SH-SY5Y (cell line): ENCODE measurements around the gene FRMD8.

Source experiments
- GATA2 ChIP-seq: IDR thresholded peaks from 2 replicates; pipeline ENCODE4 v1.6.1; 2011; ENCODE audit warnings: mild to moderate bottlenecking, low read depth, low read length
- GATA3 ChIP-seq: IDR thresholded peaks from 2 replicates; pipeline ENCODE4 v1.6.1; 2011; ENCODE audit warnings: low read depth, mild to moderate bottlenecking, low read length, moderate library complexity

The FRMD8 gene

DNA sequence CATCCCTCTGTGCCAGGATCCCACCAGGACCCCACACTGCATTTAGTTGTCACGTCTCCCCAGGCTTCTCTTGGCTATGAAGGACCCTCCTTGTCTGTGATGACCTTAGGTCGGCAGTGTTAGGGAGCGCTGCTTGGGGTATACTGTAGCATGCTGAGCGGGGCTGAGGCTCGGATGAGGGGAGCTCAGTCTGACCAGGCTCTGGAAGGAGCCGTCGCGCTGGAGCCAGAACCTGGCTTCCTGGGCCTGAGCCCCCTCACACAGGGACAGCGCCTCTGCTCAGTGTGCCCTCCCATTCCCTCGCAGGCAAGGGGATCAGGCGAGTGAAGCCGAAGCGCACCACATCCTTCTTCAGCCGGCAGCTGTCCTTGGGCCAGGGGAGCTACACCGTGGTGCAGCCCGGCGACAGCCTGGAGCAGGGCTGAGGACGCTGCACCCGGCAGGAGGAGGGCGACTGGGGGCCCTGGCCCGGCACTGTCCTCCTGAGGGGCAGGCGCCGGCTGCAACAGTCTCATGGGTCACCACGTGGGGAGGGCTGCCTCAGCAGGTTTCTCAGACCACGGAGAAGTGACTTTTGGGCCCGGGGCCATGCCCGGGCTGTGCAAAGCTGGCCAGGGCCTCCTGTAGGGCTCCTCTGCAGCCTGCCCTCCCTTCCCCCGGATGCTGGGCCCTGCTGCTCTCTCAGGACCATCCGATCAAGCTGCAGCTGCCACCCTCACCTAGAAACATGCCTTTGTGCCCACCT lies 24.7 kb downstream of the FRMD8 start:
- TF ChIP-seq GATA2 (no peak), GATA3 (no peak)

DNA sequence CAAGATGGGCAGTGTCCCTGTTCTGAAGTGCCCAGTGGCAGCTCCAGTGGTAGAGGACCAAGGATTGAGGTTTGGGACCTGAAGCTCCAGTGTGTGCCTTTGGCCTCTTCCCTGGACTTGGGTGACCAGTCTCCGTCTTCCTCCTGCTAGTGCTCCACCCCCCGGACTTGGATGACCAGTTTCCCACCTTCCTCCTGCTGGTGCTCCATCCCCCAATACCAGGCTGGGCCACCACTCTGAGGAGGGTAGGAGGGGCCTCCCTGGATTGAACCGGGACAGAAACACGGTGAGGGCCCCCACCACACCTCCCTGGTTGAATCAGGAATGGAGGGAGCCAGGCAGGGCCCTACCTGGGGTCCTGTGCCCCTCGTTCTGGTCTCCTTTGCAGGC lies 25.2 kb downstream of the FRMD8 start:
- no peak for TF ChIP-seq GATA2
- no peak for TF ChIP-seq GATA3

DNA sequence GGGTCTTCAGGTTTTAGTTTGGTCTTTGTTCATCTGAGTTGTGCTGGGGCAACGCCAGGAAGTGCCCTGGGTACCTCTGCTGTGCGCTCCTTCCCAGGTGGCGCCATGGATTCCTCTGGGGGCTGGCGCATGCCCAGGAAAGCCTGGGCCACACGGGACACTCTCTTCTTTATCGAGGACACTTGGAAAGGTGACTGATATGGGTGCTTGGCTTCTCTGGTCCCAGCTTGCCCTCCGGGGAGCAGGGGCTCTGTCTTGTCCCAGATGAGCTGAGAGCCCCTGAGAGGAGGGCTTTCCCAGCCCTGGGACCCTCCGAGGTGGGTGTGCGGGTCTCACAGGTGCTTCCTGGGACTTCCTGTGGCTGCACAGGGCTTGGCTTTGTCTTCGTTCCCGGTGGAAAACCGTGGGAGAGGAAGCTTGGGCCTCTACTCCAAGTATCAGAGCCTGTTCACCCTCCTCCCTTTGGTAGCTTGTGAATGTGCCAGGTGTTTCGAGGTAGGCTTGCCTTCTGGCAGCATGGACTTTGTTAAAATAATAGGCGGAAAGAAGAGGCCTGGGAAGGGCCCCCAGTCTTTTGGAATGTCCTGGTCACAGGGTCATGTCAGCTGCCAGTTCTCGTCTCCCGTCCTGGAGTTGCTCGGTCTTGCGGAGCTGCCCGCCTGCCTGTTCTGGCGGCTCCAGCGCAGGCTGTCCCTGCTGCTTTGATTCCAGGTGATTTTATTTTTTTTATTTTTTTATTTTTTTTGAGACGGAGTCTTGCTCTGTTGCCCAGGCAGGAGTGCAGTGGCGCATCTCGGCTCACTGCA lies 26.0 kb downstream of the FRMD8 start:
- no peak for TF ChIP-seq GATA2
- TF ChIP-seq GATA3, result no peak

DNA sequence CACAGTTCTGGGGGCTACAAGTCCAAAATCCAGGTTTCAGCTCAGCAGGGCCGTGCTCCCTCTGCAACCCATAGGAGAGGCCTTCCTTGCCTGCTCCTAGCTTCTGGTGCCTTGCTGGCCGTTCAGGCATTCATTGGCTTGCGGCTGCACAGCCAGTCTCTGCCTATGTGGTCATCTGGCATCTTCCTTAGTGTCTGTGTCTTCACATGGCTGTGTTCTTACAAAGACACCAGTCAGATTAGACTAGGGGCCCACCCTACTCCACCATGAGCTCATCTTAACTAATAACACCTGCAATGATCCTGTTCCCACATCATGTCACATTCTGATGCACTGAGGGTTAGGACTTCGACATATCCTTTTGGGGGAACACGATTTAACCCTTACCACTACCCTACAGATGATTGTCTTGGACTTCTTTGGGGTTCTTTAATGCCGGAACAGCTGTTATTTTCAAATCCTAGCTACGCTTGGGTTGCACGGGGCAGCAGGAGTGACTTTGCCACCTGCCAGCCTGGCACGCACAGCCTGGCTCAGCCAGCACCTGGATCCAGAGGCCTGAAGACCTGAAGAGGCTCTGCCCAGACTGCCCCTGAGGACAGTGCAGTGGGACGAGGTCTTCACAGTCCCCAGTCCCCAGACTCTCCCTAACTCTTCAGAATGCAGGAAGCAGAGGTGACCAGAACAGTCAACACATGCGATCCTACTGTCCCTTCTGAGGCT lies 28.5 kb downstream of the FRMD8 start:
- TF ChIP-seq GATA2 (no peak), GATA3 (no peak)

DNA sequence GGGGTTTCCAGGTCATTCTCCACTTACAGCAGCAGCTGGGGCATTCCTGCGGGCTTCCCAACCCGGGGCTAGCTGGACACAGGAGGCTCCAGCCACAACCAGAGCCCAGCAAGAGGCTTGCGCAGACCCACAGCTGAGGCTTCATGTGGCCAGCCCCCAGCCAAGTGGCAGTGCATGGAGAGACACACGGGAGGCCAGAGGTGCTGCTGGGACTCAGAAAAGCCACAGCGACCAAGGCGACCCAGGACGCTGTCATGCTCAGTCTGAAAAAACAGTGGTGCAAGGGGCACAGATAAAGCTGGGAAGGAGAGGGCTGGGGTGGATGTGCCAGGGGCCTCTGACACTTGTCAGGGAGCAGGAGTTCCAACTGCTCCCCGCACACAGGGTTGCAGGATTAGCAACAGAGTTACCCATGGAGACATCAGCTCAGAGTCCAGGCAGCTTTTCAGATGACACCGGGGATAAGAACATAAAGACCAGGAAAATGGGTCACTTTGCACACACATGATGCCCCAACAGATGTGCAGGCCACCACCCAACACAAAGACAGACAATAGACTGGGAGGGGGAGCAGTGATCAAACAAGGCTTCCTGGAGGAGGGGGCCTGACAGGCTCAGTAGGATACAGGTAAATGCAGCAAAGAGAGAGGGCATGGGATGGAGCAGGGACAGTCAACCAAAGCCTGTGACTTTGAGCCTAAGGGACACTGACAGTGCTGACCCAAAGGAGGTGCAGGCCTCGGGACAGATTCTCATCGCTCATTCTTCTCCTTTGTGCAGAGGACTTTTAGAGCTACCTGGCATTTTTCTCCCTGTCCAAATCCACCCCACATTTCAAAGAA lies 29.3 kb downstream of the FRMD8 start:
- TF ChIP-seq GATA3, result no peak
- TF ChIP-seq GATA2, result no peak

DNA sequence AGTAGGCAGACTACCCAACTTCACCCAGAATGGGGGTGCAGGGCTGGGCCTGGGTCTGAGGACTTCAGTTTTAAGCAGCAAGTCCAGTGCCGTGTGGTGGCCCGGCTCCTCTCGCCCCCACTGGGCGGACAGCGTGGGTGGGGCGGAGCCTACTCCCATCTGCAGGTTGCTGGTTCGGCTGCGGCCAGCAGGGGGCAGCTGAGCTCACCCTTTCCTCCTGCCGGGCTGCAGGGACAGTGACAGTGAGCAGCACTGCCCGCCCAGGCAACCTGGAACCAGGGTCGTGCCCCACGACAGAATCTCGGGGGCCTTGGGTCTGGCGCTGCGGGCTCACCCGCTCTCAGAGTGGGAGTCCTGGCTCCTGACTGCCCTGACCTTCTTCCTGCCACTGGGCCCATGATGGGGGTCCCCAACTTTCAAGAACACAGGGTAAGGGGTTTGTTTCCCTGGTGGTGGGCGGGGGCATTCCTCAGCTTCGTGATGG lies 29.9 kb downstream of the FRMD8 start:
- TF ChIP-seq GATA3, result no peak
- no peak for TF ChIP-seq GATA2

DNA sequence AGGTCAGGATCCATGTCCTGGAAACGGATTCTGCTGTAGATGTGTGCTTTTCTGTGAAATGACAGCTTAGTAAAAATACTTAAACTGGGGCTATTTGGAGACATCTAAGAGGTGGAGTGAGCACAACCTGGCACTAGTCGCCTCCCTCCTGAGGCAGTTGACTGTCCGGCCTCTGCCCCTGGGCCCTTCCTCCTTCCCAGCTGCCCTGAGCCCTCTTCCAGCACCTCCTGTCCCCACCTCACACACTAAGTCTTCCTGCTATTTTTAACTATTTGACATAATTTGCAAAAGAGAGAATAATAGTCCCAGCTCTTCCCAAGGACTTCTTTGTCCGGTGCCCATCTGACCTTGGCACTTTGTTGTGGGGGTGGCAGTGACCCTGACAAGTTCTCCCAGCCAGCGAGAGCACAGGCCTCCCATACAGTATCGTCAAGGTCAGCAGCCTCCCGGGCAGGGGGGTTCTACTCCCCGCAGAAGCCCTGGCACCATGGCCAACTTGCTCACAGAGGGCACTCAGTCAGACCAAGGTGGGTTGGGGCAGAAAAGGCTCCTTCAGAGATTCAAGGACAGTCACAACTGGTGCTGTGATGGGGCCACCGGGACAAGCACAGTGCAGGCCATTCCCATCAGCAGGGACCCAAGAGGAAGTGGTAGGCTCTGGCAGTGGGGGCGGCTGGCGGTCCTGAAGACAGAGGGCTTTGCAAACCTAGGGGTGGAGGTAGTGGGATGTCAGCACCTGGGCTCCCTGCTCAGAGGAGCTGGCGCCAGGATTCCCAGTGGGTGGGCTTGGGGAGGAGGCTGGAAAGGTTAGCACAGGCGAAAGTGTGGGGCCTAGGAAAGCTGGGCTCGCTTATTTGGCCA lies 30.6 kb downstream of the FRMD8 start:
- TF ChIP-seq GATA2 (no peak), GATA3 (no peak)

DNA sequence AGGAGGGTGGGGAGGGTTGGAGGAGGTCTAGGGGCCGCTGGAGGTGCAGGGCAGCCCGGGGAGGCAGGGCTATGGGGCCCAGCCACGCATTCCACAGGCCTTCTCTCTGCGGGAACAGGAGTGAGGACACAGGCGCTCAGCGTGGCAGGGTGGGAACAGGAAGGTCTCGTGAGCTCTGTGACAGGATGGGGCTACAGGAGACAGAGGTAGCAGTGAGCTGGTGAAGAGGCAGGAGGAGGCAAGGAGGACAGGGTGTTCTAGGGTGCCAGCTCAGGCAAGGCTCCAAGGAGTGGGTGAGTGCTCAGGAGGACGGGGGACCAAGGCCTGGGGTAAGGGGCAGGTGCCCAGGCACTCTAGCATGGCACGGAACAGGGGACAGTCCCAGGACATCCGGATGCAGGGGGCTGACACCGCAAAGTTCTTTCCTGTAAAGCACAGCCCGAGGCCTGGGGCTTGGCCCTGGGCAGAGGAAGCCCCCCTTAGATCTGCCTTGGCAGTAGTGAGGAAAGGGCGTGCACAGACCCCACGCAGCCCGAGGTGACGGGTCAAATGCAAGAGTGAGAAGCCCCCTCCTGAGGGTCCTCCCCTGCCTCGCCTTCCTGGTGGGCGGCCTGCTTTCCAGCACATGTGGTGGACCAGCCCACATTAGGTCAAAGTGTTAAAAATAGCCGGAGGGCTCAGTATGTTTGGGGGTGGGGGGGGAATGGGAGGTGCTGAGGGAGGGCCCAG lies 31.4 kb downstream of the FRMD8 start:
- no peak for TF ChIP-seq GATA2

DNA sequence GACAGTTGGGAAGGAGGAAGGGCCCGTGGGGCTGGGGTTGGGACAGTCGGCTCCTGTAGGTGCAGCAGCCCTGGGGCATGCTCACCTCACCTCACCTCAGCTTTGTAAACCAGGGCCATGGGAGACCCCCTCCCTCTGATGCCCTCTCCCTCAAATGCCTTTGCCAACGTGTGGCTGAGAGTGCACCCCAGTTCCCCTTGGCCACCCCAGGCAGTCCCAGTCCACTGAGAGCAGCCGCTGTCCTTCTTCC lies 31.9 kb downstream of the FRMD8 start:
- no peak for TF ChIP-seq GATA3
- no peak for TF ChIP-seq GATA2

DNA sequence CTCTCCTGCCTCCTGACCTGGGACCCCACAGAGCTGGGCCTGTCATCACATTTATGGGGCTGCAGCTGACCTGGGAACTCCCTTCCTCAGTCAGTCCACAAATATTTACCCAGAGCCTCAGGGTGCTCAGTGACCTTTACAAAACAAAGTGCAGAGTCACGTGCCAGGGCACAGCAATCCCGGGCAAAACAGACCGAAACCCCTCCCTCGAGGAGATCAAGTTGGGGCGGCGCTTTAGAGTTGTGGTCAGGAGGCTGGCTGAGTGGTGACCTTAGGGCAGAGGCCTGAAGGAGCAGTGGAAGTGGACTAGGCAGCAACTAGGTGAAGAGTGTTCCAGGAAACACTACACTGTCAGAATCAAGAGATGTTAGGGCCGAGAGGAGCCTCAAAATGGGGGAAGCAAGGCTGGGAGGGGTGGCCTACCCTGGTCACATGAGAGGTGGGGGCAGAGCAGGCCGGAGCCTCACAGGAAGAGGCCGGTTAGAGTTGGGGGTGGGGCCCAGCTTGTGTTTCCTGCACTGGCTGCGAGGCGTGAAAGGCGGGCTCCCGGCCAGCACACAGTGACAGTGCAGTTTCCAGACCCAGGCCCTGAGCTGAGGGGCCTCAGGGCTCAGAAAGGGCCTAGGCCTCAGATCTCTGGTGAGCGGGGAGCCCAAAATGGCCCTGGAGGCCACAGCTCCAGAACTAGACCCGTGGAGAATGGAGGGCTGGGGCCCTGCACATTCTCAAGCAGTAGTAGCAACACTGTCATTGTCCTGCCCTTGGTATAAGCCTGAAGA lies 32.4 kb downstream of the FRMD8 start:
- TF ChIP-seq GATA2, result no peak
- TF ChIP-seq GATA3, result no peak

DNA sequence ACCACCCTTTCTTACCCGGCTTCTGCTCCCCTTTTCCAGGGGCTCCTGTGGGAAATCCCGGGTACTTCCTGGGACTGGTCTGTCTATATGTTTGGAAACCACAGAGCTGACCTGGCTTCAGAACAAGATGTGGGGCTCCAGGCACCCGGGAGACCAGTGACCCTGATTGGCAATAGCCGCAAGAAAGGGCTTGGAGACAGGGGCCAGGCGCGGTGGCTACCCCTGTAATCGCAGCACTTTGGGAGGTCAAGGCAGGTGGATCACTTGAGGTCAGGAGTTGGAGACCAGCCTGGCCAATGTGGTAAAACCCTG lies 33.0 kb downstream of the FRMD8 start:
- TF ChIP-seq GATA2 (no peak), GATA3 (no peak)

DNA sequence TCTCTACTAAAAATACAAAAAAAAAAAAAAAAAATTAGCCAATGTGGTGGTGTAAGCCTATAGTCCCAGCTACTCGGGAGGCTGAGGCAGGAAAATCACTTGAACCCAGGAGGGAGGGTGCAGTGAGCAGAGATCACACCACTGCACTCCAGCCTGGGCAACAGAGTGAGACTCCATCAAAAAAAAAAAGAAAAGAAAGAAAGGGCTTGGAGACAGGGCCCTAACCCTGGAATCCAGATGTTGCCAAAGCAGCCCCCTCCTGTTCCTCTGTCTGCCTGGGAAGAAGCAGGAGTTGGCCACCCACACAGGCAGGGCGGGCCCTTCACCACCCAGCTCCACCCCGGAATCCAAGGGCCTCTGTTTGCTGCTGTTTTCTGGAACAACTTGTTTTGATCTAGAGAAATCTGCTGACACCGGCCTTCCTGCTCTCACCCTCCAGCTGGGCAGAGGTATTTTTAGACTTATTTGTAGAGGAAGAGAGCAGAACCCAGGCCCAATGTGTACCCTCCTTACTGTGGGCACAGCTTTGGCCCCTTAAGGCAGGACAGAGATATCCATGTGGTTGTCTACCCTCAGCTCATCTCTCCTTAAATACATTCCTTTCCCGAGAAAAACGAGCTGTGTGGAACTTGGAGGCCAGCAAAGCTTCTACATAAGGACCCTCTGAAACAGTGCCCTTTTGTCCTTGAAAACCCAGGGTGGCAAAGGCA lies 33.5 kb downstream of the FRMD8 start:
- no peak for TF ChIP-seq GATA2
- no peak for TF ChIP-seq GATA3

DNA sequence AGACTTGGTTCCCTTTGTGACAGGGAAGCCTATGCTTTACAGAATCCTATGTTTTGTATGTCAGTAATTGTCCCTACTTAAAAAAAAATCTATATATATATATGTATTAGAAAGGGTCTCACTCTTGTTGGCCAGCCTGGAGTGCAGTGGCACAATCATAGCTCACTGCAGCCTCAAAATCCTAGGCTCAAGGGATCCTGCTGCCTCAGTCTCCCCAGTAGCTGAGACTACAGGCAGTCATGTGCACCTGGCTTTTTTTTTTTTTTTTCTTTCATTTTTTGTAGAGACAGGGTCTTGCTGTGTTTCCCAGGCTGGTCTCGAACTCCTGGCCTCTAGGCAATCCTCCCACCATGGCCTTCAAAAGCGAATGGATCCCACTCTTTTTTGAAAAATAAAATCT lies 34.1 kb downstream of the FRMD8 start:
- no peak for TF ChIP-seq GATA2
- TF ChIP-seq GATA3, result no peak
